ENCODE data around the gene MYO1E.

DNA sequence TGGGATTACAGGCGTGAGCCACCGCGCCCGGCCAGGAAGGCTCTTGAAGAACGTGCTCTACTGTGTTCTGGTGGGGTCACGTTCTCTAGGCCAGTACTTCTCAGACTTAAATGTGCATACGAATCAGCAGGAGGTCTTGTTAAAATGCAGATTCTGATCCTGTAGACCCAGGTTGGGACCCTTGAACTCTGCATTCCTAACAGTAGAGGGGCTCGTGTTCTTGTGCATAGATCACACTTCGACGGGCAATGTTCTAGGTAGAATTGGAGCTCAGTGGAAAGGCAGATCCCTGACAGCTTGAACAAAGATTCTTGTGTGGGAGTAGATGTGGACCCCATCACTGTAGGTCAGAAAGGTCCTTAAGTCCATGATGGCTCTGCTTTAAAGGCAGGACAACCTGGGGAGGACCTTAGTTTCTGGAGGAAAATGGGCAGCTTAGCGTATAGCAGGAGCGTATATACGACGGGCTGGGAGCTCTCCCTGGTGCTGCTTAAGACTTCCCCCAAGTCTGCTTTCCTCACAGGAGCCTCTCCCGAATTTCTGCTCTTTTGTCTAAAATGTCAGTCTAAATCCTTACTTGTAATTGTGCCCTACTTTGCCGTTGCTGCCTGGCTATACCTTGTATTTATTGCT, 48.4 kb upstream of the MYO1E start:
- TF ChIP-seq, protein P1, sequence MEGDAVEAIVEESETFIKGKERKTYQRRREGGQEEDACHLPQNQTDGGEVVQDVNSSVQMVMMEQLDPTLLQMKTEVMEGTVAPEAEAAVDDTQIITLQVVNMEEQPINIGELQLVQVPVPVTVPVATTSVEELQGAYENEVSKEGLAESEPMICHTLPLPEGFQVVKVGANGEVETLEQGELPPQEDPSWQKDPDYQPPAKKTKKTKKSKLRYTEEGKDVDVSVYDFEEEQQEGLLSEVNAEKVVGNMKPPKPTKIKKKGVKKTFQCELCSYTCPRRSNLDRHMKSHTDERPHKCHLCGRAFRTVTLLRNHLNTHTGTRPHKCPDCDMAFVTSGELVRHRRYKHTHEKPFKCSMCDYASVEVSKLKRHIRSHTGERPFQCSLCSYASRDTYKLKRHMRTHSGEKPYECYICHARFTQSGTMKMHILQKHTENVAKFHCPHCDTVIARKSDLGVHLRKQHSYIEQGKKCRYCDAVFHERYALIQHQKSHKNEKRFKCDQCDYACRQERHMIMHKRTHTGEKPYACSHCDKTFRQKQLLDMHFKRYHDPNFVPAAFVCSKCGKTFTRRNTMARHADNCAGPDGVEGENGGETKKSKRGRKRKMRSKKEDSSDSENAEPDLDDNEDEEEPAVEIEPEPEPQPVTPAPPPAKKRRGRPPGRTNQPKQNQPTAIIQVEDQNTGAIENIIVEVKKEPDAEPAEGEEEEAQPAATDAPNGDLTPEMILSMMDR (IDR thresholded peaks at IDR 0.05): no peak
- no peak for TF ChIP-seq ZFX (IDR thresholded peaks at IDR 0.05; ENCODE audit: borderline replicate concordance)
